HepG2 (cell line): ENCODE measurements around the gene CX3CR1. TPM values are rescaled to one million over a fixed set of nuclear protein-coding genes. Genes with fewer than 3 reads are reported as not detected.

Experiments used
- BCL6 ChIP-seq: IDR thresholded peaks from 2 replicates; pipeline ENCODE4 v1.6.1; 2016; ENCODE audit warnings: missing genetic modification reagents, missing compliant biosample characterization
- HNRNPL ChIP-seq: fragments of 200-400 bp; formaldehyde crosslinking; IDR thresholded peaks from 2 replicates; pipeline ENCODE4 v1.6.1; 2017; ENCODE audit warnings: mild to moderate bottlenecking, low read depth, low read length
- MTF2 ChIP-seq: sonication (generic); formaldehyde crosslinking; IDR thresholded peaks from 2 replicates; pipeline ENCODE4 v1.5.0; 2020; ENCODE audit warnings: missing genetic modification reagents, borderline replicate concordance
- NFIC ChIP-seq: IDR thresholded peaks from 2 replicates; pipeline ENCODE4 v1.6.1; 2012; ENCODE audit warnings: mild to moderate bottlenecking, low read length, inconsistent platforms
- NR3C1 ChIP-seq: sonication (generic); formaldehyde crosslinking; IDR thresholded peaks from 2 replicates; pipeline ENCODE4 v1.4.0; 2020; ENCODE audit warnings: missing genetic modification reagents
- POGZ ChIP-seq: sonication (generic); formaldehyde crosslinking; IDR thresholded peaks from 2 replicates; pipeline ENCODE4 v1.4.0; 2020; ENCODE audit warnings: mild to moderate bottlenecking, missing genetic modification reagents
- RFXANK ChIP-seq: IDR thresholded peaks from 2 replicates; pipeline ENCODE4 v1.6.1; 2016
- SALL1 ChIP-seq: sonication (generic); formaldehyde crosslinking; IDR thresholded peaks from 2 replicates; pipeline ENCODE4 v1.8.0; 2022; ENCODE audit warnings: mild to moderate bottlenecking, missing genetic modification reagents
- SNAI1 ChIP-seq: sonication (generic); formaldehyde crosslinking; IDR thresholded peaks from 2 replicates; pipeline ENCODE4 v1.5.0; 2020; ENCODE audit warnings: mild to moderate bottlenecking, missing genetic modification reagents, borderline replicate concordance
- SYNCRIP ChIP-seq: fragments of 200-400 bp; formaldehyde crosslinking; IDR thresholded peaks from 2 replicates; pipeline ENCODE4 v1.6.1; 2018; ENCODE audit warnings: mild to moderate bottlenecking, low read depth, low read length; ENCODE audit not compliant: insufficient read depth
- TBX3 ChIP-seq: fragments of 450-650 bp; IDR thresholded peaks from 2 replicates; pipeline ENCODE4 v1.6.1; 2017; ENCODE audit warnings: antibody characterized with exemption, mild to moderate bottlenecking, inconsistent platforms, borderline replicate concordance
- TCF12 ChIP-seq, 2 experiments: fragments of 450-650 bp in 1 of 2; sonication (generic) in 1 of 2; formaldehyde crosslinking in 1 of 2; IDR thresholded peaks; 2 replicates each; pipeline versions ENCODE4 v1.6.1 to v1.8.0; 2017 to 2022; ENCODE audit warnings: antibody characterized with exemption in 1 of 2, mild to moderate bottlenecking in 1 of 2, missing genetic modification reagents in 1 of 2, moderate library complexity in 1 of 2
- TSC22D2 ChIP-seq: sonication (generic); formaldehyde crosslinking; IDR thresholded peaks from 2 replicates; pipeline ENCODE4 v1.5.1; 2020; ENCODE audit warnings: missing genetic modification reagents, mild to moderate bottlenecking, borderline replicate concordance
- ZFAT ChIP-seq: sonication (generic); formaldehyde crosslinking; conservative IDR thresholded peaks from 2 replicates; pipeline ENCODE4 v1.8.1; 2023; ENCODE audit warnings: missing genetic modification reagents, inconsistent platforms
- ZNF101 ChIP-seq: sonication (generic); formaldehyde crosslinking; IDR thresholded peaks from 2 replicates; pipeline ENCODE4 v1.4.0; 2020; ENCODE audit warnings: mild to moderate bottlenecking, low read depth, missing genetic modification reagents, borderline replicate concordance
- ZNF549 ChIP-seq: sonication (generic); formaldehyde crosslinking; IDR thresholded peaks from 2 replicates; pipeline ENCODE4 v1.5.0; 2020; ENCODE audit warnings: missing genetic modification reagents
- ZNF562 ChIP-seq: sonication (generic); formaldehyde crosslinking; IDR thresholded peaks from 2 replicates; pipeline ENCODE4 v1.8.0; 2022; ENCODE audit warnings: missing genetic modification reagents, borderline replicate concordance
- ZNF570 ChIP-seq: sonication (generic); formaldehyde crosslinking; IDR thresholded peaks from 2 replicates; pipeline ENCODE4 v1.4.0; 2020; ENCODE audit warnings: mild to moderate bottlenecking, missing genetic modification reagents, borderline replicate concordance
- polyA plus RNA-seq, 8 experiments: library from polyadenylated mRNA; depleted of rRNA in 3 of 8; stranded (reverse) in 7 of 8; unstranded in 1 of 8; fragments of >200 nt; fragmentation: Illumina TruSeq in 4 of 8; extraction: Trizol in 4 of 8; gene quantifications; 2 replicates each; pipeline versions ENCODE4 v1.2.1 to v1.2.3, GENCODE V29; 2011 to 2016; ENCODE audit warnings: low read depth in 4 of 8, missing spikeins in 1 of 8, mixed read lengths in 1 of 8; ENCODE audit not compliant: insufficient read depth in 1 of 8
- total RNA-seq, 5 experiments: library from RNA; depleted of rRNA; stranded (reverse); fragments of >200 nt; fragmentation: Illumina TruSeq; extraction: Trizol; gene quantifications; 2 replicates each; pipeline ENCODE4 v1.2.3, GENCODE V29; 2016; ENCODE audit warnings: low read depth in 1 of 5
- TF ChIP-seq, protein P1 (sequence below): IDR thresholded peaks from 2 replicates; pipeline ENCODE4 v1.6.1; 2016; ENCODE audit warnings: mild to moderate bottlenecking
- TF ChIP-seq, protein P2 (sequence below): sonication (generic); formaldehyde crosslinking; IDR thresholded peaks from 2 replicates; pipeline ENCODE4 v1.4.0; 2020; ENCODE audit warnings: mild to moderate bottlenecking, missing genetic modification reagents
- TF ChIP-seq, protein P3 (sequence below): sonication (generic); formaldehyde crosslinking; conservative IDR thresholded peaks from 2 replicates; pipeline ENCODE4 v1.8.0; 2022; ENCODE audit warnings: missing genetic modification reagents
- TF ChIP-seq, protein P4 (sequence below): sonication (generic); formaldehyde crosslinking; IDR thresholded peaks from 2 replicates; pipeline ENCODE4 v1.4.0; 2020; ENCODE audit warnings: mild to moderate bottlenecking, missing genetic modification reagents
- TF ChIP-seq, protein P5 (sequence below): sonication (generic); formaldehyde crosslinking; IDR thresholded peaks from 2 replicates; pipeline ENCODE4 v1.4.0; 2020; ENCODE audit warnings: missing genetic modification reagents

Gene CX3CR1
- total and polyA plus RNA-seq, 2 of the 13 experiments (the other 11 are each of a cell fraction or from before 2014, with no cell fraction given): not detected

DNA sequence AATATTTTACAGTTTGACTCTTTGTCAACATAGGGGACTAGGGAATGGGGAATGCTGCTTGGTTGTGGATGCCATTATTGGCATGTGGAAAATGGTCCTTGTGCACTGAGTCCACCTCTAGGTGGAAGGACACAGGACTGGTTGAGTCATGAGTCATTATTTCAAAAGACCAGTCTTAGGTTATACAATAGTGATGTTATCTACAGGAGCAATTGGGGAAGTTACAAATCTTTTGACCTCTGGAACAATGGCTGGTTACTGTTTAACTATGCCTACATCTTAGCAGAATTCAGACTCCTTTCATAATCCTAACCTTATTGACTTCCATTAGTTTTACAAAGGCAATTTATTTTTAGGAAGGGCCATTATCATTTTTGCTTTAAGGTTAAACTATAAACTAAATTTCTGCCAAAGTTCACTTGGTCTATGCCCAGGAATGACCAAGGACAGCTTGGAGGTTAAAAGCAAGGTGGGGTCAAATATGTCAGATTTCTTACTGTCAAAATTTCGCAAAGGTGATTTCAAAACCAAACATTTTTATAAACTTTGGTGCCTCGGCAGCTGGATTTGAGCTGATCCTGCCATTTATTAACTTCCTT lies 37.8 kb upstream of the CX3CR1 start (continued):
- TF ChIP-seq TCF12 (IDR thresholded peaks at IDR 0.05): no peak
- no peak for TF ChIP-seq TCF12 (CRISPR knock-in tag; IDR thresholded peaks at IDR 0.05)
- peak; percentile 82; the same call in 1 of the 2 replicates for TF ChIP-seq SALL1
- TF ChIP-seq, protein P1, sequence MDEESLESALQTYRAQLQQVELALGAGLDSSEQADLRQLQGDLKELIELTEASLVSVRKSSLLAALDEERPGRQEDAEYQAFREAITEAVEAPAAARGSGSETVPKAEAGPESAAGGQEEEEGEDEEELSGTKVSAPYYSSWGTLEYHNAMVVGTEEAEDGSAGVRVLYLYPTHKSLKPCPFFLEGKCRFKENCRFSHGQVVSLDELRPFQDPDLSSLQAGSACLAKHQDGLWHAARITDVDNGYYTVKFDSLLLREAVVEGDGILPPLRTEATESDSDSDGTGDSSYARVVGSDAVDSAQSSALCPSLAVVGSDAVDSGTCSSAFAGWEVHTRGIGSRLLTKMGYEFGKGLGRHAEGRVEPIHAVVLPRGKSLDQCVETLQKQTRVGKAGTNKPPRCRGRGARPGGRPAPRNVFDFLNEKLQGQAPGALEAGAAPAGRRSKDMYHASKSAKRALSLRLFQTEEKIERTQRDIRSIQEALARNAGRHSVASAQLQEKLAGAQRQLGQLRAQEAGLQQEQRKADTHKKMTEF (CRISPR knock-in tag): peak; percentile 93
- TF ChIP-seq, protein P2, sequence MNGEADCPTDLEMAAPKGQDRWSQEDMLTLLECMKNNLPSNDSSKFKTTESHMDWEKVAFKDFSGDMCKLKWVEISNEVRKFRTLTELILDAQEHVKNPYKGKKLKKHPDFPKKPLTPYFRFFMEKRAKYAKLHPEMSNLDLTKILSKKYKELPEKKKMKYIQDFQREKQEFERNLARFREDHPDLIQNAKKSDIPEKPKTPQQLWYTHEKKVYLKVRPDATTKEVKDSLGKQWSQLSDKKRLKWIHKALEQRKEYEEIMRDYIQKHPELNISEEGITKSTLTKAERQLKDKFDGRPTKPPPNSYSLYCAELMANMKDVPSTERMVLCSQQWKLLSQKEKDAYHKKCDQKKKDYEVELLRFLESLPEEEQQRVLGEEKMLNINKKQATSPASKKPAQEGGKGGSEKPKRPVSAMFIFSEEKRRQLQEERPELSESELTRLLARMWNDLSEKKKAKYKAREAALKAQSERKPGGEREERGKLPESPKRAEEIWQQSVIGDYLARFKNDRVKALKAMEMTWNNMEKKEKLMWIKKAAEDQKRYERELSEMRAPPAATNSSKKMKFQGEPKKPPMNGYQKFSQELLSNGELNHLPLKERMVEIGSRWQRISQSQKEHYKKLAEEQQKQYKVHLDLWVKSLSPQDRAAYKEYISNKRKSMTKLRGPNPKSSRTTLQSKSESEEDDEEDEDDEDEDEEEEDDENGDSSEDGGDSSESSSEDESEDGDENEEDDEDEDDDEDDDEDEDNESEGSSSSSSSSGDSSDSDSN: no peak
- no peak for TF ChIP-seq MTF2 (CRISPR knock-in tag)
- TF ChIP-seq BCL6 (CRISPR knock-in tag): peak; percentile 74
- no peak for TF ChIP-seq TSC22D2 (CRISPR knock-in tag)
- TF ChIP-seq, protein P3, sequence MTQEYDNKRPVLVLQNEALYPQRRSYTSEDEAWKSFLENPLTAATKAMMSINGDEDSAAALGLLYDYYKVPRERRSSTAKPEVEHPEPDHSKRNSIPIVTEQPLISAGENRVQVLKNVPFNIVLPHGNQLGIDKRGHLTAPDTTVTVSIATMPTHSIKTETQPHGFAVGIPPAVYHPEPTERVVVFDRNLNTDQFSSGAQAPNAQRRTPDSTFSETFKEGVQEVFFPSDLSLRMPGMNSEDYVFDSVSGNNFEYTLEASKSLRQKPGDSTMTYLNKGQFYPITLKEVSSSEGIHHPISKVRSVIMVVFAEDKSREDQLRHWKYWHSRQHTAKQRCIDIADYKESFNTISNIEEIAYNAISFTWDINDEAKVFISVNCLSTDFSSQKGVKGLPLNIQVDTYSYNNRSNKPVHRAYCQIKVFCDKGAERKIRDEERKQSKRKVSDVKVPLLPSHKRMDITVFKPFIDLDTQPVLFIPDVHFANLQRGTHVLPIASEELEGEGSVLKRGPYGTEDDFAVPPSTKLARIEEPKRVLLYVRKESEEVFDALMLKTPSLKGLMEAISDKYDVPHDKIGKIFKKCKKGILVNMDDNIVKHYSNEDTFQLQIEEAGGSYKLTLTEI: no peak
- no peak for TF ChIP-seq ZNF549 (CRISPR knock-in tag)
- peak; percentile 90 for TF ChIP-seq NFIC
- TF ChIP-seq, protein P4, sequence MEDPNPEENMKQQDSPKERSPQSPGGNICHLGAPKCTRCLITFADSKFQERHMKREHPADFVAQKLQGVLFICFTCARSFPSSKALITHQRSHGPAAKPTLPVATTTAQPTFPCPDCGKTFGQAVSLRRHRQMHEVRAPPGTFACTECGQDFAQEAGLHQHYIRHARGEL: no peak
- no peak for TF ChIP-seq ZNF562 (CRISPR knock-in tag)
- no peak for TF ChIP-seq SNAI1 (CRISPR knock-in tag)
- no peak for TF ChIP-seq ZFAT (CRISPR knock-in tag)
- no peak for TF ChIP-seq RFXANK (CRISPR knock-in tag)
- TF ChIP-seq TBX3: peak; percentile 59; the same call in 1 of the 2 replicates
- no peak for TF ChIP-seq NR3C1 (CRISPR knock-in tag)
- TF ChIP-seq HNRNPL: no peak
- TF ChIP-seq ZNF101 (CRISPR knock-in tag): no peak
- TF ChIP-seq POGZ: peak; percentile 97
- no peak for TF ChIP-seq ZNF570 (CRISPR knock-in tag)
- TF ChIP-seq, protein P5, sequence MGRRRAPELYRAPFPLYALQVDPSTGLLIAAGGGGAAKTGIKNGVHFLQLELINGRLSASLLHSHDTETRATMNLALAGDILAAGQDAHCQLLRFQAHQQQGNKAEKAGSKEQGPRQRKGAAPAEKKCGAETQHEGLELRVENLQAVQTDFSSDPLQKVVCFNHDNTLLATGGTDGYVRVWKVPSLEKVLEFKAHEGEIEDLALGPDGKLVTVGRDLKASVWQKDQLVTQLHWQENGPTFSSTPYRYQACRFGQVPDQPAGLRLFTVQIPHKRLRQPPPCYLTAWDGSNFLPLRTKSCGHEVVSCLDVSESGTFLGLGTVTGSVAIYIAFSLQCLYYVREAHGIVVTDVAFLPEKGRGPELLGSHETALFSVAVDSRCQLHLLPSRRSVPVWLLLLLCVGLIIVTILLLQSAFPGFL (CRISPR knock-in tag): no peak
- no peak for TF ChIP-seq SYNCRIP
